HepG2 (cell line): ENCODE measurements around the gene RPS14. TPM values are rescaled to one million over a fixed set of nuclear protein-coding genes. Genes with fewer than 3 reads are reported as not detected.

ENCODE experiments used
- ATF4 ChIP-seq, 2 experiments: fragments of 450-650 bp in 1 of 2; sonication (generic) in 1 of 2; formaldehyde crosslinking; IDR thresholded peaks; 2 replicates each; pipeline versions ENCODE4 v1.5.0 to v1.8.0; 2020 to 2022; ENCODE audit warnings: mild to moderate bottlenecking in 1 of 2, missing genetic modification reagents in 1 of 2
- FOXK1 ChIP-seq: sonication (generic); formaldehyde crosslinking; IDR thresholded peaks from 2 replicates; pipeline ENCODE4 v1.4.0; 2020; ENCODE audit warnings: low read depth, missing genetic modification reagents, borderline replicate concordance
- HNF1A ChIP-seq, 2 experiments: sonication (generic) in 1 of 2; formaldehyde crosslinking in 1 of 2; IDR thresholded peaks; 2 replicates each; pipeline versions ENCODE4 v1.4.0 to v1.6.1; 2016 to 2020; ENCODE audit warnings: borderline replicate concordance in 1 of 2, low read depth in 1 of 2, mild to moderate bottlenecking in 1 of 2, missing genetic modification reagents in 1 of 2
- HOXA3 ChIP-seq: sonication (generic); formaldehyde crosslinking; IDR thresholded peaks from 2 replicates; pipeline ENCODE4 v1.5.0; 2020; ENCODE audit warnings: missing genetic modification reagents
- HOXA7 ChIP-seq: sonication (generic); formaldehyde crosslinking; IDR thresholded peaks from 2 replicates; pipeline ENCODE4 v1.8.1; 2022; ENCODE audit warnings: mild to moderate bottlenecking, missing genetic modification reagents, moderate library complexity
- KLF11 ChIP-seq: IDR thresholded peaks from 2 replicates; pipeline ENCODE4 v1.6.1; 2016; ENCODE audit warnings: missing compliant biosample characterization
- MIXL1 ChIP-seq: IDR thresholded peaks from 2 replicates; pipeline ENCODE4 v1.6.1; 2016
- NFE2 ChIP-seq: sonication (generic); formaldehyde crosslinking; IDR thresholded peaks from 2 replicates; pipeline ENCODE4 v1.4.0; 2020; ENCODE audit warnings: missing genetic modification reagents
- NFYC ChIP-seq: IDR thresholded peaks from 2 replicates; pipeline ENCODE4 v1.6.1; 2016; ENCODE audit warnings: missing genetic modification reagents, missing compliant biosample characterization
- NKX3-1 ChIP-seq: sonication (generic); formaldehyde crosslinking; IDR thresholded peaks from 2 replicates; pipeline ENCODE4 v1.5.0; 2020; ENCODE audit warnings: missing genetic modification reagents
- NR3C1 ChIP-seq: sonication (generic); formaldehyde crosslinking; IDR thresholded peaks from 2 replicates; pipeline ENCODE4 v1.4.0; 2020; ENCODE audit warnings: missing genetic modification reagents
- TBP ChIP-seq: sonication (generic); formaldehyde crosslinking; IDR thresholded peaks from 2 replicates; pipeline ENCODE4 v1.5.0; 2020; ENCODE audit warnings: missing genetic modification reagents
- ZBTB38 ChIP-seq: sonication (generic); formaldehyde crosslinking; IDR thresholded peaks from 2 replicates; pipeline ENCODE4 v1.5.1; 2020; ENCODE audit warnings: mild to moderate bottlenecking, missing genetic modification reagents
- ZFAT ChIP-seq: sonication (generic); formaldehyde crosslinking; conservative IDR thresholded peaks from 2 replicates; pipeline ENCODE4 v1.8.1; 2023; ENCODE audit warnings: missing genetic modification reagents, inconsistent platforms
- ZGPAT ChIP-seq: IDR thresholded peaks from 2 replicates; pipeline ENCODE4 v1.6.1; 2016; ENCODE audit warnings: mild to moderate bottlenecking
- ZNF260 ChIP-seq: sonication (generic); formaldehyde crosslinking; IDR thresholded peaks from 2 replicates; pipeline ENCODE4 v1.4.0; 2020; ENCODE audit warnings: missing genetic modification reagents, low read depth, mild to moderate bottlenecking, borderline replicate concordance
- ZNF496 ChIP-seq: sonication (generic); formaldehyde crosslinking; IDR thresholded peaks from 2 replicates; pipeline ENCODE4 v1.8.1; 2023; ENCODE audit warnings: mild to moderate bottlenecking, moderate library complexity, missing genetic modification reagents; ENCODE audit not compliant: insufficient replicate concordance
- polyA plus RNA-seq, 8 experiments: library from polyadenylated mRNA; depleted of rRNA in 3 of 8; stranded (reverse) in 7 of 8; unstranded in 1 of 8; fragments of >200 nt; fragmentation: Illumina TruSeq in 4 of 8; extraction: Trizol in 4 of 8; gene quantifications; 2 replicates each; pipeline versions ENCODE4 v1.2.1 to v1.2.3, GENCODE V29; 2011 to 2016; ENCODE audit warnings: low read depth in 4 of 8, missing spikeins in 1 of 8, mixed read lengths in 1 of 8; ENCODE audit not compliant: insufficient read depth in 1 of 8
- total RNA-seq, 5 experiments: library from RNA; depleted of rRNA; stranded (reverse); fragments of >200 nt; fragmentation: Illumina TruSeq; extraction: Trizol; gene quantifications; 2 replicates each; pipeline ENCODE4 v1.2.3, GENCODE V29; 2016; ENCODE audit warnings: low read depth in 1 of 5
- TF ChIP-seq, protein P1 (sequence below): sonication (generic); formaldehyde crosslinking; IDR thresholded peaks from 2 replicates; pipeline ENCODE4 v1.8.0; 2022; ENCODE audit warnings: missing genetic modification reagents, low read depth, mild to moderate bottlenecking, borderline replicate concordance
- TF ChIP-seq, protein P2 (sequence below): sonication (generic); formaldehyde crosslinking; IDR thresholded peaks from 2 replicates; pipeline ENCODE4 v1.4.0; 2020; ENCODE audit warnings: missing genetic modification reagents
- TF ChIP-seq, protein P3 (sequence below): sonication (generic); formaldehyde crosslinking; IDR thresholded peaks from 2 replicates; pipeline ENCODE4 v1.9.0; 2021; ENCODE audit warnings: missing genetic modification reagents, mild to moderate bottlenecking, borderline replicate concordance

RPS14 gene
- total and polyA plus RNA-seq, 2 of the 13 experiments (the other 11 are each of a cell fraction or from before 2014, with no cell fraction given) = 2,116 to 3,295 TPM

DNA sequence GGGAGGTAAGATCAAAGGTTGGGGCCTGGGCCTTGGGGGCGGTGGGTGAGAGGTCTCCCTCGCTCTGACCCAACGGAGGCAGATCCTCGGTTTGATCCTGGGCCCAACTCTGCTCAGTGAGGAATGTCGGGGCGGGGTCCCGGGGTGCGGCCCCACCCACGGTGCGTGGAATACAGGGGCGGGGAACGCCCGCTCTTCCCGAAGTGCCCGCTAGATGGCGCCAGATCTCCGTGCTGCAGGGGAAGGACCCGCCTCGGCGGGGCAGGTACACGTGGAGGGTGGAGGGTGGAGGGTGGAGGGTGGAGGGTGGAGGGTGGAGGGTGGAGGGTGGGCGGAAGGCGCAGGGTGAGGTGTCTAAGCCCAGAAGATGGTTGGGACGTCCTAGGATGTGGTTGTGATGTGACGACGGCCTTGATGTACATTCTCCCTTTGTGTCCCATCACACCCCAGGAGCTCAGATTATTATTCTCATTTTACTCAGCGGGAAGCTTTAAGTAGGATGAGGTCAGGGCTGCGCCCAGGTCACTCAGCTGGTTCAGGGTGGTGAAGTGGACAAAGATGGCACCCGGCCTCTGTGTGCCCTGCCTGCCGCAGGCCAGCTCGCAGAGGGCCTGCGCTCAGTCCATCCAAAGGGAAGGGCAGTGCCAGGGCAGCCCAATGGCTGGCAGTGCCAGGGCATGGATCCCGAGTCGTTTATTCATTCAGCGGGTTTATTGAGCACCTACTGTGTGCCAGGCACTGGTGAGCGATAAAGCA is 9.4 kb upstream of the RPS14 start (continued):
- peak; percentile 36; the same call in 1 of the 2 replicates for TF ChIP-seq HOXA3 (CRISPR knock-in tag)
- no peak for TF ChIP-seq ZBTB38
- TF ChIP-seq ZNF496 (CRISPR knock-in tag) = no peak
- TF ChIP-seq, protein P1, sequence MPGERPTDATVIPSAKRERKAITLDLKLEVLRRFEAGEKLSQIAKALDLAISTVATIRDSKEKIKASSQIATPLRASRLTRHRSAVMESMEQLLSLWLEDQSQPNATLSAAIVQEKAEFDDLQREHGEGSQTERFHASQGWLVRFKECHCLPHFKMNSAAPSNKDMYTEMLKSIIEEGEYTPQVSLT (CRISPR knock-in tag) = no peak
- no peak for TF ChIP-seq NKX3-1 (CRISPR knock-in tag)
- TF ChIP-seq HOXA7 (CRISPR knock-in tag) = no peak
- peak; percentile 22; the same call in 1 of the 2 replicates for TF ChIP-seq NFYC (CRISPR knock-in tag)
- no peak for TF ChIP-seq NFE2 (CRISPR knock-in tag)
- TF ChIP-seq MIXL1 (CRISPR knock-in tag) = no peak
- no peak for TF ChIP-seq KLF11 (CRISPR knock-in tag)
- no peak for TF ChIP-seq ZFAT (CRISPR knock-in tag)
- TF ChIP-seq, protein P2, sequence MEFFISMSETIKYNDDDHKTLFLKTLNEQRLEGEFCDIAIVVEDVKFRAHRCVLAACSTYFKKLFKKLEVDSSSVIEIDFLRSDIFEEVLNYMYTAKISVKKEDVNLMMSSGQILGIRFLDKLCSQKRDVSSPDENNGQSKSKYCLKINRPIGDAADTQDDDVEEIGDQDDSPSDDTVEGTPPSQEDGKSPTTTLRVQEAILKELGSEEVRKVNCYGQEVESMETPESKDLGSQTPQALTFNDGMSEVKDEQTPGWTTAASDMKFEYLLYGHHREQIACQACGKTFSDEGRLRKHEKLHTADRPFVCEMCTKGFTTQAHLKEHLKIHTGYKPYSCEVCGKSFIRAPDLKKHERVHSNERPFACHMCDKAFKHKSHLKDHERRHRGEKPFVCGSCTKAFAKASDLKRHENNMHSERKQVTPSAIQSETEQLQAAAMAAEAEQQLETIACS (CRISPR knock-in tag) = no peak
- no peak for TF ChIP-seq ZGPAT (CRISPR knock-in tag)
- TF ChIP-seq HNF1A (IDR thresholded peaks at IDR 0.05; ENCODE audit: low read depth) = no peak
- no peak for TF ChIP-seq HNF1A (CRISPR knock-in tag; IDR thresholded peaks at IDR 0.05; ENCODE audit: borderline replicate concordance)
- no peak for TF ChIP-seq TBP (CRISPR knock-in tag)
- TF ChIP-seq ATF4 (CRISPR knock-in tag; IDR thresholded peaks at IDR 0.05) = no peak
- TF ChIP-seq, protein P3, sequence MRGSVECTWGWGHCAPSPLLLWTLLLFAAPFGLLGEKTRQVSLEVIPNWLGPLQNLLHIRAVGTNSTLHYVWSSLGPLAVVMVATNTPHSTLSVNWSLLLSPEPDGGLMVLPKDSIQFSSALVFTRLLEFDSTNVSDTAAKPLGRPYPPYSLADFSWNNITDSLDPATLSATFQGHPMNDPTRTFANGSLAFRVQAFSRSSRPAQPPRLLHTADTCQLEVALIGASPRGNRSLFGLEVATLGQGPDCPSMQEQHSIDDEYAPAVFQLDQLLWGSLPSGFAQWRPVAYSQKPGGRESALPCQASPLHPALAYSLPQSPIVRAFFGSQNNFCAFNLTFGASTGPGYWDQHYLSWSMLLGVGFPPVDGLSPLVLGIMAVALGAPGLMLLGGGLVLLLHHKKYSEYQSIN (CRISPR knock-in tag) = no peak
- no peak for TF ChIP-seq ZNF260 (CRISPR knock-in tag)
- no peak for TF ChIP-seq NR3C1 (CRISPR knock-in tag)
- TF ChIP-seq FOXK1 = no peak
